Suppressor macrophage treated with lipopolysaccharide for 4 hours (primary cell): ENCODE data around the gene PDE5A.
"Not testable (repeated sequence)": the region's sequence is repeated elsewhere in the genome, so short reads cannot be mapped to it uniquely, and the experiment has no call there.

Experiments used
- DNase-seq: peaks from one replicate; pipeline ENCODE4 v3.0.0-alpha.2; 2020

Gene PDE5A

DNA sequence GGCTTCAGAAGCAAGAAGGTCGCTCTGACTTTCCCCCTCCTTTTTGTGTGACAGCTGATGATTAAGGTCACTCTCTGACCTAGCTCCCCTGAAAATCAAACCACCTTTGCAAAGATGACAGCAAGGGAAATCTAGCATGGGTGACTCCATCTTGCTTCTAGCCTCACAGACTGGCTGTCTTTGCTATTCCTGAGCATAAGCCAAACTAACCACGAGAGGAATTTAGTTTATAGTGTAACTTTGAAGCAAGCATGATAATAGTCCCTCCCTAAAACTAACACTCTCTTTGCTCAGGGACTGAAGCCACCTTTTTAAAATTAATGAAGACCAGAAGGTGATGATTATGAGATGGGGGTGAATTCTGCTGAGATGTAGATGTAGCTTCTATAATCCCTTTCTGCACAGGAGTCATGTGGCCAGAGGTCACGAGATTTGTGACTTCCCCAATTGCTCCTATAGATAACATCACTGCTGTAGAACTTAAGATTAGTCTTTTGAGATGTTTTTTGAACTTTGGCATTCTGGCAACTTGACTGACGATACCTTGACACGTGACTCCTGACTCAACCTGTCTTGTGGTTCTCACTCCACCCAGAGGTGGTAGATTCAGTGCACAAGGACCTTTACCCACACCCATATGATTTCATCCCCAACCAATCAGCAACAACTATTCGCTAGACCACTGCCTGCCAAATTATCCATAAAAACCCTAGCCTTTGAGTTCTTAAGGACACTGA lies 14.9 kb upstream of the PDE5A start:
- no peak for DNase-seq

DNA sequence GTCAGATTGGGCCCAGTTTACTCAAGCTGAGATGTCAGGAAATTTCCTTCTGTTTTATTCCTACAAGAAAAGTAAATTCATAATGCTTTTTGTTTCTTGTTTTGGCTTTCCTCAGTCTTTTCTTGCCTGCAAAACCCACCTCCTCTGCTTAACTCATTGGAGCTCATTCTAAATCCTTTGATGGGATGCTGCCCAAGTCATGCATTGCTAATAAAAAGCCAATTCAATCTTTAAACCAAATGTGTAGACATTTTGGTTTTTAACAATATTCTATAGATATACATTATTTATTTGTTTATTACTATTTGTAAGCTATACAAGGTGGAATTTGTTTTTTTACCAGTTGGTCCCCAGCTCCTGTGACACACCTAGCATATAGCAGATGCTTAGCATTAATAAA lies 13.2 kb upstream of the PDE5A start:
- DNase-seq: no peak

- DNase-seq: no peak
Measured at GRCh38 chr4:119638359-119638758, 9.8 kb upstream of the PDE5A start.

DNA sequence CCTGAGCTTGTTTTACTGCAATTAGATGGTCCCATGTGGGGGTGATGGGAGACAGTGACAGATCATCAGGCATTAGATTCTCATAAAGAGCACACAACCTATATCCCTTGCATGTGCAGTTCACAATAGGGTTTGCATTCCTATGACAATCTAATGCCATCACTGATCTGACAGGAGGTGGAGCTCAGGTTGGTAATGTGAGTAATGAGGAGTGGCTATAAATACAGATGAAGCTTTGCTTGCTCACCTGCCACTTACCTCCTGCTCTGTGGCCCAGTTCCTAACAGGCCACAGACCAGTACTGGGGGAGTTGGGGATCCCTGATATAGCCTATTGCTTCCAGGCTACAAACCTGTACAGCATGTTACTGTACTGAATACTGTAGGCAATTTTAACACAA lies 8.2 kb upstream of the PDE5A start:
- not testable (repeated sequence) for DNase-seq

DNA sequence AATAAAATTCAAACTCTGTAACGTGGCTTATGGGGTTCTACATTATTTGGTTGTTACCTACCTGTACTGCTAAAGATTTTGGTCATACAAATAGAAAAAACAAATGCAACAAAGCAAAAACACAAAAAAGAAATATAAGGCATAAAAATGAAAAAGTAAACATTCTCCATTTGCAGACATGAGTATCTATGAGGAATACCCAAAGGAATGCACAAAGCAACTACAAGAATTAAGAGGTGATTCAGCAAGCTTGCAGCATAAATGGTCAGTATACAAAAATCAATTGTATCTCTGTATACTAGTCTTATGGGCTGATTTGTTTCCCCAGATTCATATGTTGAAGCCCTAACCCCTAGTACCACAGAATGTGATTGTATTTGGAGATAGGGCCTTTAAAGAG lies 3.6 kb upstream of the PDE5A start:
- DNase-seq: no peak

- no peak for DNase-seq
Measured at GRCh38 chr4:119629142-119629471, 503 bp upstream of the PDE5A start.

DNA sequence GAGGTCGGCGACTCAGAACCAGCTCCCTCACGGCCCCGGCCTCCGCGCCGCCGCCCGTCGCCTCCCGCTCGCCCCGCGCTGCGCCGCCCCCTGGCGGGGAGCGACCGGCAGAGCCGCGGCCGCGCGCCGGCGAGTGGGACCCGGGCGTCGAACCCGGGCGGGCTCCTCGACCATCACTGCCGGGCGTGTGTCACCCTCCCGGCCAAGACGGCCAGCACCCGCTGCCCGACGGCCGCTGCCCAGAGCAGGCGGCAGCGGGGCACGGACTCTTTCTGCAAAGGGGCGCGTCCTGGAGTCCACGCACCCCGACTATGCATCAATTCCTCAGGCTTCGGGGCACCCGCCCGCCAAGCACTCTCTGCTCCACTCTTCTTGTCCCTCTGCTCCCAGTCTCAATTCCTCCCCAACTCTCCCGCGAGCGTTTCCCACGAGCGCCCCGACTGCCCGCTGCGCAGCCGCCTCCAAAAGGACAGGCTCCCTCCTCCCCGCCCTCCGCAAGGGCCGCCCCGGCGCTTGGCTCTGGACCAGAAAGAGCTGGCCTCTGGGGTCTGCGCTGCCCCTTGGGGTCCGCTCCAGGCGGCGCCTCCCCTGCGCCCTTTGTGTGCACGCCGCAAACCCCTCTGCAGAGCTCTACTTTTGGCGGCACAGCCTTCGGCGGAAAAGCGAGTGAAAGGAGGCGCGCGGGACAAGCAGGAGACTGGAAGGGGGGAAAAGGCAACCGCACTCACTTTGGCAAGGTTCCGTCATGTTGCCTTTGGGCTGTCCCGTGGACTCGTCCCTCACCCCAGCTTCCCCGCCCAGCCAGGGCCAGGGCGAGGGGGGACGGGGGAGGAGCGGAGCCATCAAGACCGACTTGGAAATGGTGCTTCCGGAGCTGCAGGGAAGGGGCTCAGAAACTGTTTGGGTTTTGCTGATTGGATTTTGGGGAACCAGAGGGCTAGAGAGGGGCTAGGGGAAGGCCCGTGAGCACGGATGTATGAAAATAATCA lies 1.0 kb downstream of the PDE5A start:
- DNase-seq: peak; percentile 59

DNA sequence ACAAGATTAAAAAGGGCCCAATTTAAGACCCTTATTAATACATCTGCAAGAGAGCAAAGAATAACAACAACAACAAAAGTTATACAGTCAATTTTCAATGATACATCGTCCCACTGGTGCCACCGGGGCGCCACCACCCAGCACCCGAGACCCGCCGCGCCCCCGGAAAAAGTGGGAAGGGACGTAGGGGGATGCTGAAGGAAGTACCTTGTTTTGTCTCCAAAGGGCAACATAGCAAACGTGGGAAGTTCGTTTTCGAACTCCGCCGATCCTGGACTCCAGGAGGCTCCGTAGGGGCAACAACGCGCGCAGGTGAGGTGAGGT lies 1.7 kb downstream of the PDE5A start:
- no peak for DNase-seq

DNA sequence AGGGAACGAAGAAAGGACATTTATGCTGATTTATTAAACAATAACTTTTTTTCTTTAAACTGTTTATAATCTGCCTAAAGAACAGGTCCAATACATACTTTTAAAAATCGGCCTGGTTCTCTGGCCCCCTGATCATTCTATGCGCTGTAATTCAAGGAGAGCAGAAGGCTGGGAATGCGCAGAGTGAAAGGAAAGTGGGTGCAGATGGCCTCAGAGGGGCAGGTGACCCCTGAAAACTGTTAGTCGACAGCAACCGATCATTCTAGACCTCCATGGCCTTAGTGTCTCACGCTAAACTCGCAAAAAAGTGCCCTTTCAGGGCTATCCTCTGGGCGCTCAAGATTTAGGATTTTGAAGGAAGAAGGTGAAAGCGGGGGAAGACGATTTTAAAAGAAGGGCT lies 2.2 kb downstream of the PDE5A start:
- DNase-seq: no peak

DNA sequence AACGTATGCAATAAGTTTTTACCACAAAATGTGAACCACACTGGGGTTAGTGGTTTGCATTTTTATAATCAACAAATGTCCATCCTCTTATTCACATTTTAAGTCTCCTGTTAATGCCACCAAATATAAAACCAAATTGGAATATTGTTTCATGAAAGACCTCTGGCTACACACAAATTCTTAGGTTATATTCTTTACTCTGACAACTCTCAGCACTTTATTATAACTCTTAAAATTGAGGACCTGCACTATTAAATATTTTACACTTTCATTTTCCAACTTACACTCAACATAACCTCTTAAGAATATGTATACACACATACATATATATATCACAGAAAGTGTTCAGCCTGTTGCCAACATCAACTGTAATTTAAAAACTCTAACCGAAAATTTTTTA lies 2.8 kb downstream of the PDE5A start:
- no peak for DNase-seq

DNA sequence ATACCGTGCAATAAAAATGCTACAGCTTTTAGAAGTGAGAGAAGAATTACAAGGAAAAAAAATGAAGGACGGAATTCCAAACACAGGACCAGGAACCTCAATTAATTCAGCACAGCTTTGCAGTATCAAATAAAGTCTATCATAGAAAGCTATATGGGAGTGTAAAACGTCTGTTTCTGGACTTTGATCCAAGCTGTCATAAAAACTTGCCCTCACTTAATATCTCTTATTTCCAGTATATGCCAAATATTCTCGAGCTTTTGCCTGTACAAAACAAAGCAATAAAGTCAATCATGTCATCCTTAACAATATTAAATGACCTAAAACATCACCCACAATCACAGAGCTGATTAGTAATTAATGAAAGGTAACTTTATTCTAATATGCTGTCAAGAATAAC lies 4.2 kb downstream of the PDE5A start:
- no peak for DNase-seq

DNA sequence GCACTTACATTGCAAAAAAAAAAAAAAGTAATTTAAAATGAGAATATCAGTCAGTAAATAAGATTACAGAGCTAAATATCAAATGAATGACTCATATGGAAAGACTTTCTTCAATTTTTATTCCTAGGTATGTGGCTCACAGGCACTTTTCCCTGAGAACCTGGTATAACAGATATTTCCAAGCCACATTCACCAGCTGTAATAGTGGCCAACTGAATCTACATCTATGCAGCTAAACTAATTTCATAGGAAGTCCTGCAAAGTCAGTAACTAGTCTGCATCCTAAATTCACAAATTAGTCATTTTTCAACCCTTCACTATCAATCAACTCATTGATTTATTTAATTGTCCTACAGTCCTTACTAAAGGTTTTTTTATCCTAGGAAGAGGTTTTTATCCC lies 5.6 kb downstream of the PDE5A start:
- no peak for DNase-seq

GRCh38 chr4:119615068-119615719 lies 13.4 kb downstream of the PDE5A start:
- no peak for DNase-seq

- DNase-seq: no peak
Measured at GRCh38 chr4:119604266-119604665, 24.3 kb downstream of the PDE5A start.

GRCh38 chr4:119602366-119602765 lies 26.2 kb downstream of the PDE5A start:
- DNase-seq: no peak

- no peak for DNase-seq
Measured at GRCh38 chr4:119598521-119598920, 30.1 kb downstream of the PDE5A start.

- DNase-seq: no peak
Measured at GRCh38 chr4:119597377-119597776, 31.2 kb downstream of the PDE5A start.

- DNase-seq: no peak
Measured at GRCh38 chr4:119593698-119594097, 34.9 kb downstream of the PDE5A start.

DNA sequence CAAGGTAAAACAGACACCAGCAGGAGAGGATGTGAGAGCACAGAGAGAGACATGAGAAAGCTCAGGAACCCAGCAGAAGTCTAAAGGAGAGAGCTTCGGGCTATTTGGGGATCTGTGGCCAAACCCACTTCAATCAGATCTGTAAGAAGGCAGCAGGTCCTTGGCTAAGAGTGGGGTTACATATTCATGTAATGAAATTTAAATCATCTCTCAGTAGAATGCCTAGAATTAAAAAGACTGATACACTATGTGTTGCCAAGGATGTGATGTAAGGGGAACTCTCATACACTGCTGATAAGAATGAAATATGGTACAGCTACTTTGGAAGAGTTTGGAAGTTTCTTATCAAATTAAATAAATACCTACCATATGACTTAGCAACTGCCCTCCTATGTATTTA lies 35.8 kb downstream of the PDE5A start:
- DNase-seq: no peak

DNA sequence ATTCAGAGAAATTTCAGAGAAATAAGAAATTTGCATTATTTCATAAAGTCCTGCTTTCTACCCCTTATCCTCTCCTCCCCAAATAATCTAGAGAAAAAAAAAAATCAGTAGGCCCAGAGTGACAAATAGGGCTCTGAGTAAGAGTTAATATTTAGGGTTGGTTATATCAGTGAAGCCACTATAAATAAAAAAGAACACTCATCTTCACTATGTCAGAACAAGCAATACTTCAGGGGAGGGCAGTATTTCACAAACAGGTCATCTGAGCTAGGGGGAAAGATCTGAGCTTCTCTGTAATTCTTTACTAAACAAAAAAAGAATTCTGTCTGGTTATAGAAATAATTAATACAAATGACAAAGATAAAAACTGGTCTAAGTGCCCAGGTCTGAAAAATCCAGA lies 39.4 kb downstream of the PDE5A start:
- no peak for DNase-seq

- DNase-seq: no peak
Measured at GRCh38 chr4:119587796-119588195, 40.8 kb downstream of the PDE5A start.

DNA sequence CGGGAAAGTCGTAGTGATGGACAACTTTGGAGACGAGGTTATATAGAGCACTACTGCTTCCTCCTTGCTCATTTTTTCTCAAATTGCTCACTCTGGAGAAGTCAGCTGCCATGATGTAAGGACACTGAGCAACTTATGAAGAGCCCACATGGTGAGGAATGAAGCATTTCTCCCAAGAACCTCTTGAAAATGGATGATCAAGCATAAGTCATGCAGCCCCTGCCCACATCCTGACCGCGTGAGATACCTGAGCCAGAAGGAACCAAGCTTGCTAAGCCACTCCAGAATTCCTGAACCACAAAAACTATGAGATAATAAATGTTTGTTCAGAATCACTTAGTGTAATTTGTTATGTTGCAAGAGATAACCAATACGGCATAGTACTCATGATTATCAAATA lies 42.8 kb downstream of the PDE5A start:
- no peak for DNase-seq

GRCh38 chr4:119581190-119581873 lies 47.3 kb downstream of the PDE5A start:
- DNase-seq: no peak
